Neuronal stem cell (in vitro differentiated cells): ENCODE results near the gene MRRF.
"Not testable (repeated sequence)": the region's sequence is repeated elsewhere in the genome, so short reads cannot be mapped to it uniquely, and the experiment has no call there.

Source experiments
- DNase-seq: peaks from one replicate; pipeline ENCODE4 v3.0.0-alpha.2; 2013; ENCODE audit warnings: low spot score
- H2AFZ ChIP-seq: one replicate; pipeline ENCODE4 v1.6.1; 2013; ENCODE audit warnings: mild to moderate bottlenecking, low read length, inconsistent platforms
- H2AK5ac ChIP-seq: 2 replicates; pipeline ENCODE4 v1.6.1; 2013; ENCODE audit warnings: low read depth, mild to moderate bottlenecking, inconsistent platforms, low read length, moderate library complexity, mixed read lengths
- H2BK120ac ChIP-seq: 2 replicates; pipeline ENCODE4 v1.6.1; 2013; ENCODE audit warnings: low read depth, mild to moderate bottlenecking, inconsistent platforms, low read length, moderate library complexity, mixed read lengths
- H2BK12ac ChIP-seq: one replicate; pipeline ENCODE4 v1.6.1; 2013; ENCODE audit warnings: low read length, inconsistent platforms
- H2BK15ac ChIP-seq: 2 replicates; pipeline ENCODE4 v1.6.1; 2013; ENCODE audit warnings: mild to moderate bottlenecking, low read length, inconsistent platforms, mixed read lengths
- H2BK5ac ChIP-seq: one replicate; pipeline ENCODE4 v1.6.1; 2013; ENCODE audit warnings: inconsistent platforms, mild to moderate bottlenecking, low read length, moderate library complexity
- H3K14ac ChIP-seq: one replicate; pipeline ENCODE4 v1.6.1; 2013; ENCODE audit warnings: low read length, inconsistent platforms
- H3K18ac ChIP-seq: 2 replicates; pipeline ENCODE4 v1.6.1; 2013; ENCODE audit warnings: low read length, inconsistent platforms
- H3K23ac ChIP-seq: 2 replicates; pipeline ENCODE4 v1.6.1; 2013; ENCODE audit warnings: low read depth, mild to moderate bottlenecking, mixed read lengths, low read length, inconsistent platforms; ENCODE audit not compliant: poor library complexity
- H3K27ac ChIP-seq: replicated peaks from 3 replicates; pipeline ENCODE4 v1.5.1; 2013; ENCODE audit warnings: low read length, inconsistent platforms
- H3K27me3 ChIP-seq, 3 experiments: 2 replicates each; pipeline ENCODE4 v1.6.1; 2013; ENCODE audit warnings: low read length in 3 of 3, mild to moderate bottlenecking in 2 of 3, inconsistent platforms in 1 of 3, low read depth in 1 of 3, mixed read lengths in 1 of 3, moderate library complexity in 1 of 3; ENCODE audit not compliant: control insufficient read depth in 3 of 3, insufficient read depth in 3 of 3
- H3K36me3 ChIP-seq, 2 donors: replicated peaks in 1 of 2; 2 replicates each; pipeline ENCODE4 v1.6.1; 2013; ENCODE audit warnings: low read length in 2 of 2; ENCODE audit not compliant: control insufficient read depth in 2 of 2, insufficient read depth in 2 of 2
- H3K4ac ChIP-seq: 2 replicates; pipeline ENCODE4 v1.6.1; 2013; ENCODE audit warnings: inconsistent platforms, mild to moderate bottlenecking, low read length, moderate library complexity
- H3K4me1 ChIP-seq, 2 donors: 1 replicate in 1 of 2; 2 replicates in 1 of 2; pipeline ENCODE4 v1.6.1; 2013; ENCODE audit warnings: low read length in 2 of 2, low read depth in 1 of 2; ENCODE audit not compliant: control insufficient read depth in 2 of 2, insufficient read depth in 1 of 2
- H3K4me2 ChIP-seq: one replicate; pipeline ENCODE4 v1.6.1; 2013; ENCODE audit warnings: mild to moderate bottlenecking, low read length, inconsistent platforms; ENCODE audit not compliant: insufficient read depth, poor library complexity, severe bottlenecking
- H3K4me3 ChIP-seq, 2 donors: 2 replicates each; pipeline ENCODE4 v1.5.1; 2013; ENCODE audit warnings: low read length in 2 of 2, mild to moderate bottlenecking in 2 of 2, inconsistent platforms in 1 of 2, moderate library complexity in 1 of 2
- H3K79me1 ChIP-seq: one replicate; pipeline ENCODE4 v1.6.1; 2013; ENCODE audit warnings: low read depth, mild to moderate bottlenecking, inconsistent platforms, low read length, moderate library complexity
- H3K9ac ChIP-seq: one replicate; pipeline ENCODE4 v1.6.1; 2013; ENCODE audit warnings: mild to moderate bottlenecking, low read depth, low read length, inconsistent platforms; ENCODE audit not compliant: poor library complexity
- H3K9me3 ChIP-seq, 2 donors: replicated peaks in 1 of 2; 2 replicates each; pipeline versions ENCODE3 to v1.6.1; 2013; ENCODE audit warnings: low read length in 2 of 2, mild to moderate bottlenecking in 2 of 2, inconsistent platforms in 1 of 2, low read depth in 1 of 2, mixed read lengths in 1 of 2, moderate library complexity in 1 of 2; ENCODE audit not compliant: control insufficient read depth in 2 of 2, insufficient read depth in 1 of 2
- H4K8ac ChIP-seq: one replicate; pipeline ENCODE4 v1.6.1; 2013; ENCODE audit warnings: low read depth, mild to moderate bottlenecking, inconsistent platforms, low read length, moderate library complexity
- H4K91ac ChIP-seq: one replicate; pipeline ENCODE4 v1.6.1; 2013; ENCODE audit warnings: low read length, low read depth, mild to moderate bottlenecking, inconsistent platforms; ENCODE audit not compliant: poor library complexity
- WGBS, 2 donors: extraction: QIAGEN DNeasy Blood & Tissue Kit; methylation state at CpG; one replicate each; pipeline ENCODE4 v1.1.7; 2013; ENCODE audit warnings: missing lambda C conversion rate in 2 of 2, mixed read lengths in 1 of 2; ENCODE audit not compliant: insufficient read length in 2 of 2, insufficient replicate concordance in 1 of 2; ENCODE audit errors: extremely low coverage in 2 of 2; 5-methylcytosine and 5-hydroxymethylcytosine counted together

MRRF gene

GRCh38 chr9:122360891-122361290, 96.2 kb downstream of the MRRF start:
- no peak overlapping the region for H3K4ac ChIP-seq
- no peaks in the 10 kb centered on the region for H3K9me3 ChIP-seq

GRCh38 chr9:122363131-122363530, 98.4 kb downstream of the MRRF start:
- not testable (repeated sequence) for H3K27ac ChIP-seq, H3K9me3 ChIP-seq, H3K4ac ChIP-seq, H2AFZ ChIP-seq, H2BK15ac ChIP-seq, H3K18ac ChIP-seq, H3K4me1 ChIP-seq, H2AK5ac ChIP-seq, H2BK5ac ChIP-seq, H3K4me2 ChIP-seq, H2BK120ac ChIP-seq, H3K36me3 ChIP-seq, H4K91ac ChIP-seq, H2BK12ac ChIP-seq, H3K23ac ChIP-seq, H3K9ac ChIP-seq, H3K79me1 ChIP-seq, H3K14ac ChIP-seq, DNase-seq, H4K8ac ChIP-seq, H3K4me3 ChIP-seq
- WGBS, 2 donors, result no CpG with 5 or more reads among the region's 12 CpGs
- H3K27me3 ChIP-seq, result peaks cover 0 to 16% (median 0%) of the 10 kb centered on the region in 3 experiments

More at GRCh38 chr9:122360891-122361290, 96.2 kb downstream of the MRRF start:
- H3K4me2 ChIP-seq, result no peak overlapping the region
- H3K36me3 ChIP-seq, result no peaks in the 10 kb centered on the region
- H3K27me3 ChIP-seq, result peaks cover 0 to 11% (median 0%) of the 10 kb centered on the region in 3 experiments
- H3K4me3 ChIP-seq, result no peak overlapping the region
- no peaks in the 10 kb centered on the region for H3K79me1 ChIP-seq
- no peak for DNase-seq
- H3K18ac ChIP-seq, result no peak overlapping the region
- H4K91ac ChIP-seq, result no peak overlapping the region
- H3K9ac ChIP-seq, result no peak overlapping the region
- H3K4me1 ChIP-seq, result no peaks in the 10 kb centered on the region
- H2AFZ ChIP-seq, result no peak overlapping the region
- WGBS, 2 donors, result no CpG with 5 or more reads among the region's 8 CpGs
- H3K23ac ChIP-seq, result no peak overlapping the region
- no peak overlapping the region for H2BK5ac ChIP-seq
- H2BK15ac ChIP-seq, result peak overlapping the region; percentile 5
- no peak overlapping the region for H2BK12ac ChIP-seq
- H4K8ac ChIP-seq, result no peak overlapping the region
- H2AK5ac ChIP-seq, result no peak overlapping the region
- no peak overlapping the region for H3K27ac ChIP-seq
- H2BK120ac ChIP-seq, result no peak overlapping the region
- no peak overlapping the region for H3K14ac ChIP-seq

GRCh38 chr9:122364117-122364782, 99.6 kb downstream of the MRRF start:
- no peak overlapping the region for H3K4me2 ChIP-seq
- H3K9ac ChIP-seq, result no peak overlapping the region
- no peak overlapping the region for H3K14ac ChIP-seq
- no peak overlapping the region for H3K23ac ChIP-seq
- H4K8ac ChIP-seq, result no peak overlapping the region
- no peak overlapping the region for H4K91ac ChIP-seq
- no peak overlapping the region for H3K4ac ChIP-seq
- no peak overlapping the region for H3K27ac ChIP-seq
- no peaks in the 10 kb centered on the region for H3K79me1 ChIP-seq
- no peaks in the 10 kb centered on the region for H3K36me3 ChIP-seq
- no peak overlapping the region for H2BK15ac ChIP-seq
- peaks cover 0 to 19% (median 0%) of the 10 kb centered on the region in 3 experiments for H3K27me3 ChIP-seq
- no peak overlapping the region for H3K18ac ChIP-seq
- no peak overlapping the region for H2AK5ac ChIP-seq
- no peak overlapping the region for H2BK12ac ChIP-seq
- H3K9me3 ChIP-seq, result no peaks in the 10 kb centered on the region
- no peak overlapping the region for H2BK5ac ChIP-seq
- no peak overlapping the region for H3K4me3 ChIP-seq
- H2AFZ ChIP-seq, result no peak overlapping the region
- WGBS, 2 donors, result no CpG with 5 or more reads among the region's 10 CpGs
- no peaks in the 10 kb centered on the region for H3K4me1 ChIP-seq
- no peak overlapping the region for H2BK120ac ChIP-seq
- DNase-seq, result no peak

GRCh38 chr9:122364783-122365150, 100.1 kb downstream of the MRRF start:
- Histone ChIP-seq H2BK15ac (no peak overlapping the region), H4K91ac (no peak overlapping the region), H2BK5ac (no peak overlapping the region), H2BK120ac (no peak overlapping the region), H3K18ac (no peak overlapping the region), H3K9me3 (no peaks in the 10 kb centered on the region), H3K4me1 (no peaks in the 10 kb centered on the region), H2BK12ac (no peak overlapping the region), H3K23ac (no peak overlapping the region), H3K4me2 (no peak overlapping the region), H2AK5ac (no peak overlapping the region), H3K9ac (no peak overlapping the region), H3K27ac (no peak overlapping the region), H3K14ac (no peak overlapping the region), H3K4me3 (no peak overlapping the region), H3K36me3 (no peaks in the 10 kb centered on the region), H3K4ac (no peak overlapping the region), H2AFZ (no peak overlapping the region), H3K79me1 (no peaks in the 10 kb centered on the region), H3K27me3 (peaks cover 0 to 20% (median 0%) of the 10 kb centered on the region in 3 experiments), H4K8ac (no peak overlapping the region)
- no CpG with 5 or more reads among the region's 10 CpGs for WGBS, 2 donors
- no peak for DNase-seq
